ENCODE measurements around the gene DDX31.

DDX31 gene

DNA sequence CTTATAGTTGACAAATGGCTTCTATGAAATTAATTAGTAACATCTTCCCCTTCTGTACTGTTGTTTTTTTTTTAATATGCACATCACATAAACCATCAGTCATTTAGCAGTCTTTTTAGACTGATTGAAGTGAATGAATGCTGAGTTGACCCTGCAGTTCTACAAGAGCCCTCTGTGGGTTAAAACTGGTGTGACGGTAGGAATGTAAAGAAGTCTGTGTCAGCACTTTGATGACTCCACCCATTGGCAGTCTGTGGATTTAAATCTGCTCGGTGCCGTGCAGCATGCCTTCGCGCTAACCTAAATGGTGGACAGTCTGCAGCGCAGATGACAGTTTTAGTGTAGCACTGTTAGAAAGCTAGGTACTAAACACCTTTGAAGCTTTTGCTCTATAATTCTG lies 3.6 kb upstream of the DDX31 start:
- DNase-seq (ENCODE audit: low read depth in 2 of 2): no peak

- DNase-seq (ENCODE audit: low read depth in 2 of 2): no peak
Observed at GRCh38 chr9:132672413-132672690, 2.6 kb upstream of the DDX31 start.

GRCh38 chr9:132671620-132672412 lies 2.0 kb upstream of the DDX31 start:
- no peak for DNase-seq (ENCODE audit: low read depth in 2 of 2)

- peak; percentile 12 to 30 for DNase-seq (ENCODE audit: low read depth in 2 of 2)
Observed at GRCh38 chr9:132670457-132671391, 941 bp upstream of the DDX31 start, which contains the start of gene GTF3C4. TSS of gene GTF3C4 (plus strand) at chr9:132670464. CDS start at chr9:132670599, 135 bp downstream.

DNA sequence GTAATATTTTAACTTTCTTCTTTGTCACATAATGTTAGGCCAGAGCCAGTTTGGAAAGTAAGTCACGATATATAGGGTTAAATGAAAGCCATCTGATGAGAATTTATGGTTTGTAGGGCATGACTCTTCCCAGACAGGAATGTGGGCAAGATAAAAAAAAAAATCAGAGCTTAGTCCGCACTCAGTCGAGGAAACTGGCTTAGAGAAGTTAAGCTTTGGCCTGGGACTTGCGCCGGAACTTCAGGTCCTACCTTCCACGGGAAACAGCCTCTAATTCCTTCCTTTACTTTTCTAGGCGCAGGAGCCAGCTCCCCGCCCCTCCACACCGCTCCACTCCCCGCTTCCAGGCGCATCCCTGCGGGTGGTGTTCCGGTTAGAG lies 475 bp downstream of the DDX31 start:
- no peak for DNase-seq (ENCODE audit: low read depth in 2 of 2)

DNA sequence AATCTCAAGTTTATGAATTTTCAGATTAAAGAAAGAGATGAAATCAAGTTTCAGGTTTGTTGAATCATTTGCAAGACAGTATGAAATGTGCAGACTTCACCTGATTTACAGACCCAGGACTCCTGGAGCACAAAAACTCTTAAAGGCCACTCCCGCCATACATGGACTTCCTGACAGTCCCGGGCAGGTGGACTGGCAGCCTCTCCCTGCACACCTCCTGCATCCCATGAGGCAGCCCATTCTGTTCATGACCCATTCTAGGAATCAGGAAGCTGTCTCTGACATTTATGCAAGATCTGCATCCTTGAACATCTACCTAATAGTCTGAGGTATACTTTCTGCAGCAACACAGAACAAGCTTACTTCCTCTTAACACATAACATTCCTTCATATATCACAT lies 5.9 kb downstream of the DDX31 start:
- no peak for DNase-seq (ENCODE audit: low read depth in 2 of 2)

DNA sequence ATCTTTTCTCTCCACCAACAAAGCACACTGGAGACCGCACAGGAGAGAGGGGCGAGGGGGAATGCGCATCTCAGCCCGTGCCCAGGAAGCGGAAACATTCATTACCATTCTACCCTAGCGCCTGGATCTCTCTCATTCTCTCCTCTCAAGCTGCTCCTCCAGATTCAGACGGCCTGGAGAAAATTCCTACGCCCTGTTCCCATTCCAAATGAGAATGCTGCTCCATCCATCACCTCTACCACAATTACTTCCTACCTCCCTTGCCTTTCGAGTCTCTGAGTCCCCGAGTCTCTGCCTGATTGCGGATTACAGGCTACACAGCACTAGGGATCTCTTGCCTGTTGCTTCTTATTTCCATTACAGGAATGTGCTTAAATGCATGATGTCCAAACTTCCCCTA lies 6.7 kb downstream of the DDX31 start:
- DNase-seq (ENCODE audit: low read depth in 2 of 2): no peak

- DNase-seq (ENCODE audit: low read depth in 2 of 2): no peak
Observed at GRCh38 chr9:132662152-132662945, 7.4 kb downstream of the DDX31 start.

- DNase-seq (ENCODE audit: low read depth in 2 of 2): no peak
Observed at GRCh38 chr9:132656299-132656698, 13.5 kb downstream of the DDX31 start.

DNA sequence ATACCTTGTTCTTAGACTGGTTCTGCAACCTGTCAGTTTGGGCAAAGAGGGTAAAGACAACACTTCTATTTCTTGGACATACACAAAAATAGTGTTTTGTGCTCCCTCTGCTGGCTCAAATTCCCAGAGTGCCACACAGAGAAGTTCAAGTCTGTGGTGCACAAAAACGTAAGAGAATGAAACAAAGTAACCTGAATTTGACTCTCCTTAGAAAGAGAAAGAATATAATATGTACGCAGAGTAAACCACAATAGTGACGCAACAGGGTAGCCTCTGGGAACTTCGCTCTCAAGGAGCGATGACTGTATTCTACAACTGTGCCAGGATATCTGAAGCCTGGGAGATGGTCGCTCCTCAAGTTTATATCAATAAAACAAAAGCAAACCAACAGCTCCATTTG lies 18.5 kb downstream of the DDX31 start:
- no peak for DNase-seq (ENCODE audit: low read depth in 2 of 2)

DNA sequence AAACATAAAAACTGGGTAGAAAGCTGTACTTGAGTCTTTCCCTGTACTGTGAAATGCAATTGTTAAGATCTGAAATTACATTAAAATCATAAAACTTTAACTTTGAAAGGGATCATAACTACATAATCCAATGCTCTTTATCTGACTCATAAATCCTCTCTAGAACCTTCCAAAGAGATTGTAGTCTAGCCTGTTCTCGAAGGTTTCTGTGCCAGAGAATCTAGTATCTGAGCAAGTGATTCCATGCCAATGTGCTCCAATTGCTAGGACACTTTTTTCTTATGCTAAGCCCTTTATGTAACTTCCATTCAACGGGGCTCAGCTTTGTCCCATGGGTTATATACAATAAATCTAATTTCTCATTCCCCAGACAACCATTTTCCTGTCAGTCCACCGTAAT lies 21.1 kb downstream of the DDX31 start:
- no peak for DNase-seq (ENCODE audit: low read depth in 2 of 2)

DNA sequence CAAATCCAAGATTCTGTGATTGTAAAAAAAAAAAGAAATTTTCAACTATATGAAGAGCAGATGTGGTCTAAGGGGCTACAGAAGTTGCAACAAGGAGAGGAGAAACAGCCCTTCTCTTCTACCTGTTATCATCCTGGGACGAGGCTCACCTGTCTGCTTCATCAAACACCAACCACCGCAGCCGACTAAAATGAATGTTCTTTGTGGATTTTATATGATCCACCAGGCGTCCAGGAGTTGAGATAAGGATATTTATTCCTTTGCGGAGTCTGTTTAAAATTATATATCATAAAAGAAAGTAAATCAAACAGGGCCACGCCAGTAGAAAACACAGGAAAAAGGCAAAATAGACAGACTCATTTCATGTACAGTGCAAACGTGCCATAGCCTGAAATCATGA lies 21.5 kb downstream of the DDX31 start:
- no peak for DNase-seq (ENCODE audit: low read depth in 2 of 2)

- DNase-seq (ENCODE audit: low read depth in 2 of 2): no peak
Observed at GRCh38 chr9:132647806-132648205, 22.0 kb downstream of the DDX31 start.

DNA sequence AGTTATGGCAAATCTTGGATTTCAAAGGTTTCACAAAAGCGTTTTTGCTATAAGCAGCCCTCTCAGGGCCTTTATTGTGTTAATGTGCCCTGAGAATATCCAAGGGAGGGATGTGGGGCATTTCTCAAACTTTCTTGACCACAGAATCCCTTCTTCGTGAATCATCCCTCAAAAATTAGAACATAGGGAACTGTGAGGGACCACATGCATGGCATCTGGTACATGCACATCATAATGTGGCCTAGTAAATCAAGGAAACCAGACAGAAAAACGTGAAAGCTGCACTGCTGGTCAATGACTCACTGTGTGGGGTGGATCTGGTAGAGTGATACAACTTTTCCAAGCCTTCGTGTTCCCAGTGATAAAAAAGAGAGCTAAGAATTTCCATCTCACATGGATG lies 22.4 kb downstream of the DDX31 start:
- DNase-seq (ENCODE audit: low read depth in 2 of 2): peak in 1 of 2 donors; percentile 11

GRCh38 chr9:132646726-132647125 lies 23.1 kb downstream of the DDX31 start:
- DNase-seq (ENCODE audit: low read depth in 2 of 2): no peak

DNA sequence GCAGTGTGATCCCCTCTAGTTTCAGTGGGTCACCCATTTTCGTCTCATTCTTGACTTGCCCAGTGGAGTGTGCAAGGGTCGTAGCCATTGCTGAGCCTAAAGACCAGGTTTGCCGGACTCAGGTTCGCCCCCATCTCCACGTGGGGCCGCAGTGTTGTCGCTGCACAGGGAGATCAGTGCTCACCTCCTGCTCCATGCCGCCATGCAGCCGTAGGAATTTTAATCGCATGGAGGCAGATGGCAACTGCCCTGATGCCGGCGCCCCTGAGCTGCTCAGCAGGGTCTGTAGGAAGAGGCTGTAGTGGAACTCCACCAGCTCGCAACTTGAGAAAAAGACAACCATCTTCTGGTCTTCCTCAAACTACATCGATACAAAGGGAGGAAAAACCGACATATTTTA lies 24.1 kb downstream of the DDX31 start:
- no peak for DNase-seq (ENCODE audit: low read depth in 2 of 2)

GRCh38 chr9:132645306-132645705 lies 24.5 kb downstream of the DDX31 start:
- no peak for DNase-seq (ENCODE audit: low read depth in 2 of 2)

DNA sequence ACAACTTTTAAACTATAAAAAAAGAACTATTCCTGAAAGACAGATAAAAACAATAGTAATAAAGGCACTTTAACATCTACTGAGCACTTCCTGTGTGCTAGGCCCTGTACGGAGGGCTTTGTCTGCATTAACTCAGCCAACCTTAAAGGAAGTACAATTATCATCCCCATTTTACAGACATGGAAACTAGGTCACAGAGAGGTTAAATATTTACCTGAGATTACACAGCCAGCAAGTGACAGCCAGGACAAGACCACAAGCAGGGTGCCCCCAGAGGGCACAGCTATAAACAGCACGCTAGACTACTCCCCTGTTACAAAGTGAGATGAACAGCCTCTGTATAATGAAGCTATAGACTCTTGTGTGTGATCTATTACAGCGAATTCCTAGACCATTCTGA lies 25.5 kb downstream of the DDX31 start:
- no peak for DNase-seq (ENCODE audit: low read depth in 2 of 2)

- DNase-seq (ENCODE audit: low read depth in 2 of 2): no peak
Observed at GRCh38 chr9:132641216-132641615, 28.6 kb downstream of the DDX31 start.

DNA sequence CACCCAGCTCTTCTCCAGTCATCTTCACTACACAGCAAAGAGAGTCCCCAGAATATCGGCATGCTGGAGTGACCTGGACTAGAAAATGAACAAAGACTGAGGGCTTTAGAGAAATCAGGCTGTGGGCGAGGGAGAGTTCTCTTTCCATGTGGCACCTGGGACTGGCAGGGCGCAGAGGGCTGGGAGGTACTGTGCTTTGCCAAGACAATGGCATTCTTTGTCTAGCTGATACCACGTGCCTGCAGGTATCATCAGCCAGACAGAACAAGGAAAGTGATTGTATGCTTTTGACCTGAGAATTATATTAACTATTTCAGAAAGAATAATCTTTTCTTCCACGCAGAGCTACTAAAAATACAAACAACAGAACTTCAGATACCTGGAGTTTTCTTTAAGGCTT lies 30.5 kb downstream of the DDX31 start:
- no peak for DNase-seq (ENCODE audit: low read depth in 2 of 2)

- DNase-seq (ENCODE audit: low read depth in 2 of 2): no peak
Observed at GRCh38 chr9:132638240-132638639, 31.5 kb downstream of the DDX31 start.

- DNase-seq (ENCODE audit: low read depth in 2 of 2): no peak
Observed at GRCh38 chr9:132637801-132638200, 32.0 kb downstream of the DDX31 start.

Data from stimulated activated CD4-positive, alpha-beta T cell treated with anti-CD3 and anti-CD28 coated beads, Interleukin-4, amount 100 ng/mL, for 48 hours (primary cell).